ENCODE measurements around the gene RSU1. TPM values are rescaled to one million over a fixed set of nuclear protein-coding genes. Genes with fewer than 3 reads are reported as not detected.

RSU1 gene
- polyA plus RNA-seq, 1 donor (not counting 4 experiments of a cell fraction or from before 2014, with no cell fraction given) = 125 TPM

DNA sequence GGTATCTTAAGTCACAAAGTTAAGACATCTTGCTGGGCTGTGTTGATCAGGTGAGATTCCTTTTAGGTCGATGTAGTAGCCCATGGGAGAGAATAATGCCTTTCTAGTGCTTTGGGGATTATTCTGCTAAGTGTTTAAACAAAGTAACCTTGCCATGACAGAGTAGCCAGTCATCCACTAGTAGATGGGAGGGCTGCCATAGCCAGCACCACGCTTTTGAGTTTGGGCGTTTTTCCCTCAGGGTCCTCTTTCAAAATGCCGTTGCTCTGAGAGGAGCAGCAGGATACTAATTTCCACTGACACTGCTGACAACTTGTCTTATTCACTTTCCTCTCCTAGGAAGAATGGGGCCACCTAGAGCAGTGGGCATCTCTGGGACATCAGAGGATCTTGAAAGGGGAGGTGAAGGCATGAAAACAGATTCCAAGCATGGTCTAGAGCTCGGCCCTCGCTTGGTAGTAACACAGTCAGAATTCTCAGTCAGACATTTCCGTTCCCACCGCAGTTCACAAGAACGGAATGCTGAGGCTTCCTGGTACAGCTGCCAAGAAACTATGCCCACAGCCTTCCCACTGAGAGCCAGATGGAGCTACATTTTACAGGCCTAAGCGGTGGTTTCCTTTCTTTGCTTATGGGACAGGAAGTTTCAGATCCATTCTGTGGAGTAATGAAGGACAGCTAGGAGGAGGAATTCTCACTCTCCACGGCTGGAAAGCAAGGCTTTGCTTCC, 15.3 kb upstream of the RSU1 start:
- H3K9me3 ChIP-seq (ENCODE audit: control insufficient read depth, low read depth, low read length) = no peaks in the 10 kb centered on the region
- TF ChIP-seq, protein P1, sequence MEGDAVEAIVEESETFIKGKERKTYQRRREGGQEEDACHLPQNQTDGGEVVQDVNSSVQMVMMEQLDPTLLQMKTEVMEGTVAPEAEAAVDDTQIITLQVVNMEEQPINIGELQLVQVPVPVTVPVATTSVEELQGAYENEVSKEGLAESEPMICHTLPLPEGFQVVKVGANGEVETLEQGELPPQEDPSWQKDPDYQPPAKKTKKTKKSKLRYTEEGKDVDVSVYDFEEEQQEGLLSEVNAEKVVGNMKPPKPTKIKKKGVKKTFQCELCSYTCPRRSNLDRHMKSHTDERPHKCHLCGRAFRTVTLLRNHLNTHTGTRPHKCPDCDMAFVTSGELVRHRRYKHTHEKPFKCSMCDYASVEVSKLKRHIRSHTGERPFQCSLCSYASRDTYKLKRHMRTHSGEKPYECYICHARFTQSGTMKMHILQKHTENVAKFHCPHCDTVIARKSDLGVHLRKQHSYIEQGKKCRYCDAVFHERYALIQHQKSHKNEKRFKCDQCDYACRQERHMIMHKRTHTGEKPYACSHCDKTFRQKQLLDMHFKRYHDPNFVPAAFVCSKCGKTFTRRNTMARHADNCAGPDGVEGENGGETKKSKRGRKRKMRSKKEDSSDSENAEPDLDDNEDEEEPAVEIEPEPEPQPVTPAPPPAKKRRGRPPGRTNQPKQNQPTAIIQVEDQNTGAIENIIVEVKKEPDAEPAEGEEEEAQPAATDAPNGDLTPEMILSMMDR (optimal IDR thresholded peaks at IDR 0.05 in 1 of 3, IDR thresholded peaks at IDR 0.05 in 1 of 3, conservative IDR thresholded peaks at IDR 0.05 in 1 of 3; ENCODE audit: extremely low read depth in 1 of 3, insufficient read depth in 2 of 3, low read length in 3 of 3) = no peak
- TF ChIP-seq EZH2 (IDR thresholded peaks at IDR 0.05; ENCODE audit: low read length) = no peak
- no peak overlapping the region for H3K9ac ChIP-seq (ENCODE audit: control insufficient read depth, extremely low read depth, insufficient read depth, low read length)
- DNase-seq (ENCODE audit: low read depth, low spot score) (no peak), FAIRE-seq (no peak)
- dilution Hi-C loops (cut with MboI; ENCODE audit: extremely low pct_ligation_motif_present, low sequenced_read_pairs) = no loop called here
- H3K27me3 ChIP-seq (ENCODE audit: control insufficient read depth, extremely low read depth, insufficient read depth, low read length) = no peaks in the 10 kb centered on the region
- no peak overlapping the region for H3K27ac ChIP-seq (ENCODE audit: control insufficient read depth, insufficient read depth, low read length)
- H3K36me3 ChIP-seq (ENCODE audit: control insufficient read depth in 2 of 2, extremely low read depth in 1 of 2, insufficient read depth in 2 of 2, low read length in 2 of 2) = no peaks in the 10 kb centered on the region
- H2AFZ ChIP-seq (ENCODE audit: control insufficient read depth, low read length) = peak overlapping the region; percentile 59
- no peak overlapping the region for H3K4me3 ChIP-seq (ENCODE audit: control insufficient read depth in 2 of 3, extremely low read depth in 1 of 3, insufficient read depth in 2 of 3, low read depth in 1 of 3, low read length in 3 of 3)
- no peaks in the 10 kb centered on the region for H4K20me1 ChIP-seq (ENCODE audit: control insufficient read depth, extremely low read depth, insufficient read depth, low read length)
- no peaks in the 10 kb centered on the region for H3K79me2 ChIP-seq (ENCODE audit: control insufficient read depth, insufficient read depth, low read length)
- peak overlapping the region; percentile 18 for H3K4me2 ChIP-seq (ENCODE audit: control insufficient read depth, extremely low read depth, insufficient read depth, low read depth, low read length)
- H3K9me1 ChIP-seq (ENCODE audit: control insufficient read depth, extremely low read depth, insufficient read depth, low read length) = no peaks in the 10 kb centered on the region
- no peaks in the 10 kb centered on the region for H3K4me1 ChIP-seq (ENCODE audit: control insufficient read depth, extremely low read depth, insufficient read depth, low read length)

DNA sequence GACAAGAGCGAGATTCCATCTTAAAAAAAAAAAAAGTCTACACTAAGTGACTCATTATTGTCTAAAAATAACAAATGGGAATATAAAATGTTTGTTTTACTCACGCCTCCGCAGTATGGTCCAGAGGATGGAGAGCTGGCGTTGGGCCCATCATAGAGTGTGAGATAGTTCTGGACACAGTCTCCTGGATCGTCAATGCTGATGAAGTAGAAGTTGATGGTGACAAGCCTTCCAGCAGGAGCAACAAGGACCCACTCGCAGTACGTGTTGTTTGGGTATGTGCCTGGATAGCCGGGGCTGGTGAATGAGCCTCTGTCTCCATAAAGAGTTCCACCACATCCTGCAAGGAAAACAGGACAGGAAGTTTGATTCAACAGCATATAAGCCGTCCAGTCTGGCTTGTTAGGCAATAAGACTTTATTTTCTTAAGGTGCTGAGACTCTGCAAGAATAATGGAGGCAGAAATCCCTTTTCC, 11.5 kb upstream of the RSU1 start:
- Histone ChIP-seq H2AFZ (ENCODE audit: control insufficient read depth, low read length) (no peak overlapping the region), H4K20me1 (ENCODE audit: control insufficient read depth, extremely low read depth, insufficient read depth, low read length) (no peaks in the 10 kb centered on the region), H3K27ac (ENCODE audit: control insufficient read depth, insufficient read depth, low read length) (no peak overlapping the region), H3K4me3 (ENCODE audit: control insufficient read depth in 2 of 3, extremely low read depth in 1 of 3, insufficient read depth in 2 of 3, low read depth in 1 of 3, low read length in 3 of 3) (no peak overlapping the region), H3K9me1 (ENCODE audit: control insufficient read depth, extremely low read depth, insufficient read depth, low read length) (no peaks in the 10 kb centered on the region), H3K9me3 (ENCODE audit: control insufficient read depth, low read depth, low read length) (no peaks in the 10 kb centered on the region), H3K79me2 (ENCODE audit: control insufficient read depth, insufficient read depth, low read length) (no peaks in the 10 kb centered on the region), H3K4me2 (ENCODE audit: control insufficient read depth, extremely low read depth, insufficient read depth, low read depth, low read length) (no peak overlapping the region), H3K4me1 (ENCODE audit: control insufficient read depth, extremely low read depth, insufficient read depth, low read length) (no peaks in the 10 kb centered on the region), H3K27me3 (ENCODE audit: control insufficient read depth, extremely low read depth, insufficient read depth, low read length) (no peaks in the 10 kb centered on the region), H3K9ac (ENCODE audit: control insufficient read depth, extremely low read depth, insufficient read depth, low read length) (no peak overlapping the region), H3K36me3 (ENCODE audit: control insufficient read depth in 2 of 2, extremely low read depth in 1 of 2, insufficient read depth in 2 of 2, low read length in 2 of 2) (no peaks in the 10 kb centered on the region)
- TF ChIP-seq, protein P1 (optimal IDR thresholded peaks at IDR 0.05 in 1 of 3, IDR thresholded peaks at IDR 0.05 in 1 of 3, conservative IDR thresholded peaks at IDR 0.05 in 1 of 3; ENCODE audit: extremely low read depth in 1 of 3, insufficient read depth in 2 of 3, low read length in 3 of 3) = no peak
- no peak for TF ChIP-seq EZH2 (IDR thresholded peaks at IDR 0.05; ENCODE audit: low read length)
- DNase-seq (ENCODE audit: low read depth, low spot score) (no peak), FAIRE-seq (no peak)
- dilution Hi-C loops (cut with MboI; ENCODE audit: extremely low pct_ligation_motif_present, low sequenced_read_pairs) = no loop called here
